ENCODE results near the gene LRRN1. TPM values are rescaled to one million over a fixed set of nuclear protein-coding genes. Genes with fewer than 3 reads are reported as not detected.
"Not testable (repeated sequence)": the region's sequence is repeated elsewhere in the genome, so short reads cannot be mapped to it uniquely, and the experiment has no call there.

The LRRN1 gene
- total RNA-seq, 1 experiment from 2014 or later = 0.13 TPM

GRCh38 chr3:3827111-3827510 lies 27.9 kb downstream of the LRRN1 start:
- no peak for ATAC-seq
- no peak for DNase-seq (ENCODE audit: low read depth, low spot score)
- intact Hi-C loops (cut with micrococcal nuclease; ENCODE audit: unreplicated experiment) (no loop called here), in situ Hi-C loops (cut with HindIII; ENCODE audit: low pct_unique_long_range_greater_than_20kb, low sequenced_read_pairs) (no loop called here)
- TF ChIP-seq SIN3A (IDR thresholded peaks at IDR 0.05; ENCODE audit: borderline replicate concordance, insufficient read depth, low read depth, low read length) (no peak), CTCF (IDR thresholded peaks at IDR 0.05) (no peak), TCF7L2 (IDR thresholded peaks at IDR 0.05; ENCODE audit: low read depth, low read length) (no peak), POLR2AphosphoS5 (IDR thresholded peaks at IDR 0.05; ENCODE audit: low read depth, low read length) (no peak)
- TF ChIP-seq, protein P1, sequence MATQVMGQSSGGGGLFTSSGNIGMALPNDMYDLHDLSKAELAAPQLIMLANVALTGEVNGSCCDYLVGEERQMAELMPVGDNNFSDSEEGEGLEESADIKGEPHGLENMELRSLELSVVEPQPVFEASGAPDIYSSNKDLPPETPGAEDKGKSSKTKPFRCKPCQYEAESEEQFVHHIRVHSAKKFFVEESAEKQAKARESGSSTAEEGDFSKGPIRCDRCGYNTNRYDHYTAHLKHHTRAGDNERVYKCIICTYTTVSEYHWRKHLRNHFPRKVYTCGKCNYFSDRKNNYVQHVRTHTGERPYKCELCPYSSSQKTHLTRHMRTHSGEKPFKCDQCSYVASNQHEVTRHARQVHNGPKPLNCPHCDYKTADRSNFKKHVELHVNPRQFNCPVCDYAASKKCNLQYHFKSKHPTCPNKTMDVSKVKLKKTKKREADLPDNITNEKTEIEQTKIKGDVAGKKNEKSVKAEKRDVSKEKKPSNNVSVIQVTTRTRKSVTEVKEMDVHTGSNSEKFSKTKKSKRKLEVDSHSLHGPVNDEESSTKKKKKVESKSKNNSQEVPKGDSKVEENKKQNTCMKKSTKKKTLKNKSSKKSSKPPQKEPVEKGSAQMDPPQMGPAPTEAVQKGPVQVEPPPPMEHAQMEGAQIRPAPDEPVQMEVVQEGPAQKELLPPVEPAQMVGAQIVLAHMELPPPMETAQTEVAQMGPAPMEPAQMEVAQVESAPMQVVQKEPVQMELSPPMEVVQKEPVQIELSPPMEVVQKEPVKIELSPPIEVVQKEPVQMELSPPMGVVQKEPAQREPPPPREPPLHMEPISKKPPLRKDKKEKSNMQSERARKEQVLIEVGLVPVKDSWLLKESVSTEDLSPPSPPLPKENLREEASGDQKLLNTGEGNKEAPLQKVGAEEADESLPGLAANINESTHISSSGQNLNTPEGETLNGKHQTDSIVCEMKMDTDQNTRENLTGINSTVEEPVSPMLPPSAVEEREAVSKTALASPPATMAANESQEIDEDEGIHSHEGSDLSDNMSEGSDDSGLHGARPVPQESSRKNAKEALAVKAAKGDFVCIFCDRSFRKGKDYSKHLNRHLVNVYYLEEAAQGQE (IDR thresholded peaks at IDR 0.05; ENCODE audit: insufficient read depth in 1 of 2, low read depth in 2 of 2, low read length in 1 of 2) = no peak
- no peaks in the 10 kb centered on the region for H3K9me3 ChIP-seq (ENCODE audit: control insufficient read depth, insufficient read depth, low read depth, low read length)
- H3K27ac ChIP-seq (ENCODE audit: low read length) = no peak overlapping the region
- H3K27me3 ChIP-seq (ENCODE audit: control insufficient read depth, insufficient read depth, low read length) = no peaks in the 10 kb centered on the region
- BruUV-seq (replicated peaks) = no TSS peak
- POLR2A ChIA-PET = no interaction called here
- CTCF ChIA-PET = no interaction called here
- H3K4me3 ChIP-seq (ENCODE audit: low read depth in 2 of 2, low read length in 2 of 2) = no peak overlapping the region
- H3K4me1 ChIP-seq (ENCODE audit: control insufficient read depth, insufficient read depth, low read length) = no peaks in the 10 kb centered on the region
- no peaks in the 10 kb centered on the region for H3K36me3 ChIP-seq (ENCODE audit: control insufficient read depth, insufficient read depth, low read length)

- DNase-seq (ENCODE audit: low read depth, low spot score); POLR2A ChIA-PET; H3K36me3 ChIP-seq (ENCODE audit: control insufficient read depth, insufficient read depth, low read length); BruUV-seq (replicated peaks); H3K9me3 ChIP-seq (ENCODE audit: control insufficient read depth, insufficient read depth, low read depth, low read length); intact Hi-C loops (cut with micrococcal nuclease; ENCODE audit: unreplicated experiment); H3K4me1 ChIP-seq (ENCODE audit: control insufficient read depth, insufficient read depth, low read length); CTCF ChIA-PET; H3K27ac ChIP-seq (ENCODE audit: low read length); H3K4me3 ChIP-seq (ENCODE audit: low read depth in 2 of 2, low read length in 2 of 2); in situ Hi-C loops (cut with HindIII; ENCODE audit: low pct_unique_long_range_greater_than_20kb, low sequenced_read_pairs); ATAC-seq; H3K27me3 ChIP-seq (ENCODE audit: control insufficient read depth, insufficient read depth, low read length): not testable (repeated sequence)
These were observed 29.2 kb downstream of the LRRN1 start for GRCh38 chr3:3828417-3828816.

DNA sequence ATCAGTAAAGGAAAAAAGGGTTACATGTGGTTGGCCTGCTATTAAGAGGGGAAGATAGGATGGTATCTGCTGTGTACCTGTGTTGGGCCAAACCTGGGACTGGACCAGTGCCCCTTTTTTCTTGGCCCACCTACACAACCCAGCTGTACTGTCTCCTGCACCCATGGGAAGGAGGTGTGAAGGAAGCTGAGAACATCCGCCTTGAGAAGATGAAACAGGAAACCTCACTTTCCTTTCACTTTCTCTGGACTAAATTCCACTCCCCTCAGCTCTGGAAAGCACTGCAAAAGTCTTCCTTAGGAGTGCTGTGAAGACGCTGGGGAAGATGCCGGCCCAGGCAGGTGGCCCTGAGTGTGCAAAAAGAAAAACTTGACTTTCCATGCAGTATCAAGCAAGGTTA lies 37.6 kb downstream of the LRRN1 start:
- Histone ChIP-seq H3K27ac (ENCODE audit: low read length) (no peak overlapping the region), H3K4me1 (ENCODE audit: control insufficient read depth, insufficient read depth, low read length) (no peaks in the 10 kb centered on the region), H3K36me3 (ENCODE audit: control insufficient read depth, insufficient read depth, low read length) (no peaks in the 10 kb centered on the region), H3K4me3 (ENCODE audit: low read depth in 2 of 2, low read length in 2 of 2) (no peak overlapping the region), H3K9me3 (ENCODE audit: control insufficient read depth, insufficient read depth, low read depth, low read length) (no peaks in the 10 kb centered on the region), H3K27me3 (ENCODE audit: control insufficient read depth, insufficient read depth, low read length) (no peaks in the 10 kb centered on the region)
- DNase-seq (ENCODE audit: low read depth, low spot score) = no peak
- ChIA-PET POLR2A (no interaction called here), CTCF (no interaction called here)
- in situ Hi-C loops (cut with HindIII; ENCODE audit: low pct_unique_long_range_greater_than_20kb, low sequenced_read_pairs) = no loop called here
- intact Hi-C loops (cut with micrococcal nuclease; ENCODE audit: unreplicated experiment) = no loop called here
- TF ChIP-seq TCF7L2 (IDR thresholded peaks at IDR 0.05; ENCODE audit: low read depth, low read length) = no peak
- no peak for TF ChIP-seq SIN3A (IDR thresholded peaks at IDR 0.05; ENCODE audit: borderline replicate concordance, insufficient read depth, low read depth, low read length)
- TF ChIP-seq POLR2AphosphoS5 (IDR thresholded peaks at IDR 0.05; ENCODE audit: low read depth, low read length) = no peak
- no peak for TF ChIP-seq CTCF (IDR thresholded peaks at IDR 0.05)
- no peak for ATAC-seq
- no TSS peak for BruUV-seq (replicated peaks)

All from Panc1 (cell line).